Astrocyte (in vitro differentiated cells and primary cell): ENCODE data around the gene CALML6. TPM values are rescaled to one million over a fixed set of nuclear protein-coding genes. Genes with fewer than 3 reads are reported as not detected.

ENCODE experiments used
- DNase-seq: peaks from one replicate; pipeline ENCODE4 v3.0.0-alpha.2; 2010; ENCODE audit warnings: low read depth
- FAIRE-seq: peaks from 2 replicates; lab custom pipeline; 2011; peaks lifted over from hg19 to GRCh38; lab: Jason Lieb, UNC
- H2AFZ ChIP-seq: 2 replicates; pipeline ENCODE4 v1.6.0; 2012; ENCODE audit warnings: low read depth, low read length, inconsistent platforms
- H3K27ac ChIP-seq: 2 replicates; pipeline ENCODE4 v1.5.1; 2011; ENCODE audit warnings: low read depth, low read length, inconsistent platforms
- H3K27me3 ChIP-seq: 2 replicates; pipeline ENCODE4 v1.6.0; 2011; ENCODE audit warnings: low read length, inconsistent platforms; ENCODE audit not compliant: insufficient read depth
- H3K36me3 ChIP-seq: 2 replicates; pipeline ENCODE4 v1.5.1; 2011; ENCODE audit warnings: low read length, inconsistent platforms; ENCODE audit not compliant: insufficient read depth
- H3K4me1 ChIP-seq: 2 replicates; pipeline ENCODE4 v1.5.1; 2011; ENCODE audit warnings: low read length, inconsistent platforms; ENCODE audit not compliant: insufficient read depth
- H3K4me2 ChIP-seq: 2 replicates; pipeline ENCODE4 v1.6.0; 2012; ENCODE audit warnings: low read length, inconsistent platforms
- H3K4me3 ChIP-seq: 2 replicates; pipeline ENCODE4 v1.5.1; 2011; ENCODE audit warnings: low read depth, mild to moderate bottlenecking, low read length, inconsistent platforms; ENCODE audit not compliant: insufficient read depth
- H3K79me2 ChIP-seq: 2 replicates; pipeline ENCODE4 v1.6.0; 2012; ENCODE audit warnings: mild to moderate bottlenecking, low read length, inconsistent platforms; ENCODE audit not compliant: insufficient read depth
- H3K9ac ChIP-seq: 2 replicates; pipeline ENCODE4 v1.6.0; 2012; ENCODE audit warnings: mild to moderate bottlenecking, low read length, inconsistent platforms
- H3K9me3 ChIP-seq: 2 replicates; pipeline ENCODE4 v1.5.1; 2012; ENCODE audit warnings: low read depth, mild to moderate bottlenecking, low read length, inconsistent platforms; ENCODE audit not compliant: insufficient read depth
- H4K20me1 ChIP-seq: 2 replicates; pipeline ENCODE4 v1.6.0; 2012; ENCODE audit warnings: low read length, inconsistent platforms; ENCODE audit not compliant: insufficient read depth
- H3K27ac Mint-ChIP-seq: one replicate; pipeline ENCODE4 v1.8.0; 2021; ENCODE audit warnings: mild to moderate bottlenecking, mixed read lengths; ENCODE audit not compliant: unreplicated experiment
- H3K27me3 Mint-ChIP-seq: one replicate; pipeline ENCODE4 v1.8.0; 2021; ENCODE audit warnings: low read depth, mixed read lengths; ENCODE audit not compliant: unreplicated experiment
- H3K36me3 Mint-ChIP-seq: one replicate; pipeline ENCODE4 v1.8.0; 2021; ENCODE audit warnings: low read depth, mixed read lengths; ENCODE audit not compliant: unreplicated experiment
- H3K4me1 Mint-ChIP-seq: one replicate; pipeline ENCODE4 v1.8.0; 2021; ENCODE audit warnings: low read depth, mixed read lengths; ENCODE audit not compliant: unreplicated experiment
- H3K4me3 Mint-ChIP-seq: one replicate; pipeline ENCODE4 v1.8.0; 2021; ENCODE audit warnings: mild to moderate bottlenecking, moderate library complexity, mixed read lengths; ENCODE audit not compliant: unreplicated experiment
- H3K9me3 Mint-ChIP-seq: one replicate; pipeline ENCODE4 v1.8.0; 2021; ENCODE audit warnings: mild to moderate bottlenecking, mixed read lengths; ENCODE audit not compliant: unreplicated experiment
- CTCF ChIP-seq: IDR thresholded peaks from 2 replicates; pipeline ENCODE4 v1.5.1; 2011; ENCODE audit warnings: low read depth, mild to moderate bottlenecking, inconsistent platforms, low read length, moderate library complexity; ENCODE audit not compliant: insufficient read depth
- EZH2 ChIP-seq: IDR thresholded peaks from 2 replicates; pipeline ENCODE4 v1.6.1; 2012; ENCODE audit warnings: mild to moderate bottlenecking, low read length, inconsistent platforms; ENCODE audit not compliant: insufficient read depth
- total RNA-seq: library from RNA; stranded (reverse); gene quantifications from 2 replicates; pipeline ENCODE4 v1.2.1, GENCODE V29; 2021

CALML6 gene
- total RNA-seq, 1 donor from 2014 or later = 0.91 TPM

GRCh38 chr1:1889847-1890505 is 25.1 kb upstream of the CALML6 start:
- Histone ChIP-seq H2AFZ (no peak overlapping the region), H4K20me1 (peaks cover 52% of the 10 kb centered on the region), H3K4me3 (peak overlapping the region; percentile 90), H3K27me3 (no peaks in the 10 kb centered on the region), H3K9ac (peak overlapping the region; percentile 99), H3K36me3 (no peaks in the 10 kb centered on the region), H3K4me2 (peak overlapping the region; percentile 91), H3K4me1 (peaks cover 23% of the 10 kb centered on the region), H3K9me3 (no peaks in the 10 kb centered on the region), H3K79me2 (peaks cover 68% of the 10 kb centered on the region), H3K27ac (peak overlapping the region; percentile 92)
- Mint-ChIP-seq H3K27ac (peak overlapping the region; percentile 83), H3K9me3 (no peaks in the 10 kb centered on the region), H3K36me3 (peaks cover 12% of the 10 kb centered on the region), H3K27me3 (peaks cover 2% of the 10 kb centered on the region), H3K4me3 (peak overlapping the region; percentile 96), H3K4me1 (peaks cover 26% of the 10 kb centered on the region)
- FAIRE-seq (no peak), DNase-seq (peak; percentile 27)
- TF ChIP-seq CTCF (no peak), EZH2 (no peak)

GRCh38 chr1:1890506-1891348 is 24.3 kb upstream of the CALML6 start, which contains the start of gene GNB1:
Gene GNB1 (minus strand): TSS chr1:1891087. CDS start chr1:1825453, 65,634 bp downstream.
- H3K4me1 Mint-ChIP-seq = peaks cover 27% of the 10 kb centered on the region
- DNase-seq (peak; percentile 68), FAIRE-seq (no peak)
- peaks cover 46% of the 10 kb centered on the region for H4K20me1 ChIP-seq
- peak within 1 kb of the TSS; percentile 90 for H3K4me3 ChIP-seq
- H3K9ac ChIP-seq = peak within 1 kb of the TSS; percentile 99
- H3K9me3 ChIP-seq = no peaks in the 10 kb centered on the region
- peak within 1 kb of the TSS; percentile 73 for H3K27ac Mint-ChIP-seq
- H3K79me2 ChIP-seq = peaks cover 60% of the 10 kb centered on the region
- H3K4me1 ChIP-seq = peaks cover 23% of the 10 kb centered on the region
- H3K27me3 ChIP-seq = no peaks in the 10 kb centered on the region
- H2AFZ ChIP-seq = peak within 1 kb of the TSS; percentile 77
- peaks cover 12% of the 10 kb centered on the region for H3K36me3 Mint-ChIP-seq
- peak within 1 kb of the TSS; percentile 90 for H3K4me3 Mint-ChIP-seq
- H3K27me3 Mint-ChIP-seq = peaks cover 3% of the 10 kb centered on the region
- no peaks in the 10 kb centered on the region for H3K9me3 Mint-ChIP-seq
- peak within 1 kb of the TSS; percentile 91 for H3K4me2 ChIP-seq
- H3K27ac ChIP-seq = peak within 1 kb of the TSS; percentile 92
- TF ChIP-seq EZH2 = no peak
- TF ChIP-seq CTCF = no peak
- H3K36me3 ChIP-seq = no peaks in the 10 kb centered on the region
